SK-N-MC (cell line): ENCODE data around the gene TIMP4.

ENCODE experiments used
- EZH2 ChIP-seq: fragments of 200-600 bp; sonication (generic); IDR thresholded peaks from one replicate; pipeline ENCODE4 v1.6.1; 2017; ENCODE audit warnings: antibody characterized with exemption
- POLR2AphosphoS5 ChIP-seq: IDR thresholded peaks from 2 replicates; pipeline ENCODE4 v1.6.1; 2012; ENCODE audit warnings: mild to moderate bottlenecking, low read depth, low read length, borderline replicate concordance

DNA sequence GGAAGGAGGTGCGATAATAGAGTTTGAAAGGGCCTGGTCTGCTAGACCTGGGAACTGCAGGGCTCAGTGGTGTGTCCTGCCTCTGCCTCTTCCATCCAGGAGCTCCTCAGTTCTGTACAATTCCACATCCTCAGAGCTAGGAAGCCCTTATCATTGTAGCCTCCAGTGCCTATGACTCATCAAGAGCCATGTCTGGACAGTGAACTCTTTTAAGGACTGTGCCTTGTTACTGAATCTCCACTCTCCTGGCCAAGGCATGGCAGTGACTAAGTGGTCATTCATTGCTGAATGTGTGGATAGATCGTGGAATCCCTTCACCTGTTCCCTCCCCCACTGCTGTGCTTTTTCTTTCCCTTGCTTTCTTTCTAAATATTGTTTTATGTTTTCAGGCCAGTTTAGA, 2.9 kb downstream of the TIMP4 start:
- TF ChIP-seq POLR2AphosphoS5 (no peak), EZH2 (no peak)
